DMS 273 (cell line): ENCODE results near the gene AP1S1.
A peak's percentile ranks its signal among the peaks of the same experiment; 100 is the strongest.
"Not testable (repeated sequence)": the region's sequence is repeated elsewhere in the genome, so short reads cannot be mapped to it uniquely, and the experiment has no call there.

Experiments
- DNase-seq: peaks from one replicate; lab custom pipeline; 2025; ENCODE audit not compliant: unreplicated experiment; lab: John Stamatoyannopoulos, UW

The AP1S1 gene

DNA sequence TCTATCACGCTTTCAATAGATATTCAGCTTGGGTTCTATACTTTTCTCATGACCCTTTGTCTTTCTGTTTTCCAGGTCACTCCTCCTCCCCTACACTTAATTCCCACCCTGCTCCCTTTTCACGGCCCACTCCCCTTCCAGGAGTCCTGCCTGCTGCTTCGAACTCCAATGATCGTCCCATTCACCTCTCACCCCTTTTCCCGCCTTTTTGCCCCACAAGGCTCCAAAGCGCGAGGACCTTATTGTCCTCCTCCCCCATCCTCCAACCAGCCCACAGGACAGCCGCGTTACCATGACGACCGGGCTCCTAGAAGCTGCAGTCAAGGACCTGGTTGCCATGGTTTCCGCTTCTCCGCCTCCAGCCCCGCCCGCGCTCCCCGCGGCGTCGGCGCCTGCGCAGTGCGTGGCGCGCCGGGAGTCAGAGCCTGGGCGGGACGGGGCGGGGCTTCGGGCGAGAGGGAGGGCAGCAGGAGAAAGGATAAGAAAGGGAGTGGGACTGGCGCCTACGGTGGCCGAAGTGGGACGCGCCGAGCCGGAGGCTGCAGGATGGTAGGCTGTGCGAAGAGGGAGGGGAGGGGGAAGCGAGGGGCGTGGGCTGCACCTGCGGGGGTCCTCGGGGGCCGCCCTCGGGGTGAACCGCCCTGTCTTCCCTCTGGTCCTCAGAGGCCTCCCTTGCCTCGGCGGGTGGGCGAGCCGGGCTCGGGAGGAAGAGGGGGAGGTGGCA is at the start of gene AP1S1:
AP1S1 (plus strand) TSS at position 508 of the 724 bp plus-strand sequence; CDS start at position 547, 39 bp downstream.
- peak; percentile 99 for DNase-seq

DNA sequence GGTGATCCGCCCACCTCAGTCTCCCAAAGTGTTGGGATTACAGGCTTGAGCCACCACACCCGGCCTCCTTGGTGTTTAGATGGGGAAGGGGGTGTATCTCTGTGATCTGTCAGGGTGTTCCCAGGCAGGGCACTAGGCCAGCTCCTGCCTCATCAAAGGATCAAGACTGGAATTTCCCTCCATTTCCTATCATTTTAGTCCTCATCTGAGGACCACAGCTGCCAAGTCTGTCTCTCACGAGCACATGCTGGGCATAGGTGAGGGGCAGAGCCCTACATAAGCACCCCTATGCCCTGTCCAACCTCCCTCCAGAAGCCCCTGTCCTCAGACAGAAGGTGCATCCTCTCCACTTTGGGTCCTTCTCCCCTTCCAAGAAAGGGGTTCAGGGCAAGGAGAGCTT is 49.5 kb upstream of the AP1S1 start:
- no peak for DNase-seq

DNA sequence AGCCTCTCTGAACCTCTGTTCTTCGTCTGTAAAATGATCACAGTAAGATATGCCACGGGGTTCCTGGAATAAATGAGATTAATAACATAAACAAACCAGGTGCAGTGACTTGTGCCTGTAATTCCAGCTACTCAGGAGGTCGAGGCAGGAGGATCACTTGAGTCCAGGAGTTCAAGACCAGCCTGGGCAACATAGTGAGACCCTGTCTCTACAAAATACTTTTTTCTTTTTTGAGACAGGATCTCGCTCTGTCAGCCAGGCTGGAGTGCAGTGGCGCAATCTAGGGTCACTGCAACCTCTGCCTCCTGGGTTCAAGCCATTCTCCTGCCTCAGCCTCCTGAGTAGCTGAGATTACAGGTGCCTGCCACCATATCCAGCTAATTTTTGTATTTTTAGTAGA is 49.0 kb upstream of the AP1S1 start:
- not testable (repeated sequence) for DNase-seq

DNA sequence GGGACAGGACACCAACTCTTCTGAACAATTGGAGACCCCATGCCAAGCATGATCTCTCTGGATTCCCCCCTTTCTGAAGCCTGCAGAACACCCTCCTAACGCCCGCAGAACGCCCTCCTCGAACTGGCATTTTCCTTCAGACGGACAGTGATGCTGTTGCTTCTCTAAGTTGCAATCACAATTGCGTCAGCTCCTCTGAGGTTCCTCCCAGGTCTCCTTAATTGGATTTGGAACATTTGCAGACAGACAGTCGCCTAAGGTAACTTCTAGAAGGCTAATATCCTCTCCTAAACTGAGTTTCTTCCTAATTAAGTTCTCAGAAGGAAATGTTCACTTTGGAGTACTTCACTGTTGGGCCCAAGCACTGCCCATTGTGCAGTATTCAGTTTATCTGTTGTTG is 47.9 kb upstream of the AP1S1 start:
- no peak for DNase-seq

DNA sequence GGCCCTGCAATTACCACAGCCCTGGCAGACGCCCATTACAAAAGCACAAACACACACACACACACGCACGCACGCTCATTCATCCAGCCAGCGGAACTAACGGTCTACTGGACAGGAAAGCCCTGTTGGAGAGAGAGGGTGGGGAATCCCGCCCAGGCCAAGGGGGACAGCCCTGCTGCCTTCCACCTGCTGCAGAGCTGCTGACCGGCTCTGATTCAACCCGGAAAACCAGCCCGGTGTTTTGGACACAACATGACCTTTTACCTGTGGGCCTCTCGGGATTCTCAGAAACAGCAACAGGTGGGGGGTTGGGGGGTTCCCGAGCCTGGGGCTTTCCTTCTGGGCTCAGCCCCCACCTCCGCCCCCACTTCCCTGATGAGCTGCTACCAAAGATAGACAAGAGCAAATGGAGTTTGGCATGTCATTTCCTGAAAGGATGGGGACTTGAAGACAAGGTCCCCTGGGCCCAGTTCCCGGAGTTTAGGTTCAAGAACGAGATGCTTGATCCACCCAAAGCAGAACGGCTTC is 45.9 kb upstream of the AP1S1 start:
- DNase-seq, result no peak

DNA sequence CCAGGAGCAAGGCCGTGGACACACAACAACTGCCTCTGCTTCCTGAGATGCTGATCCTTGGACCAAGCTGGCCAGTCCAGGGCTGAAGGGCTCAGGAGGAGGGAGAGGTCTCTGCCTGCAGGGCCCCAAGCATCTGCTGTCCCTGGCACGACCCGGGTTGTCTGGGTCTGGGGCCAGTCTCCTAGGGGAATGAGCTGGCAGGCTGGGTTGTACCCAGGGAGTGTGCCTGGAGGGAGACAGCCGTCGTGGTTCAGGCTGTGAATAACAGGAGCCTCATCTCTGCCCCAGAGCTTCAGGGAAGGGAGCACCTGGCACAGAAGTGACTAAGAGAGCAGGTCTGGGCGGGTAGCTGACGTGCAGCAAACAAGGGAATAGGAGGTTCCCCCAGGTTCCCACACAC is 45.3 kb upstream of the AP1S1 start:
- DNase-seq, result no peak

DNA sequence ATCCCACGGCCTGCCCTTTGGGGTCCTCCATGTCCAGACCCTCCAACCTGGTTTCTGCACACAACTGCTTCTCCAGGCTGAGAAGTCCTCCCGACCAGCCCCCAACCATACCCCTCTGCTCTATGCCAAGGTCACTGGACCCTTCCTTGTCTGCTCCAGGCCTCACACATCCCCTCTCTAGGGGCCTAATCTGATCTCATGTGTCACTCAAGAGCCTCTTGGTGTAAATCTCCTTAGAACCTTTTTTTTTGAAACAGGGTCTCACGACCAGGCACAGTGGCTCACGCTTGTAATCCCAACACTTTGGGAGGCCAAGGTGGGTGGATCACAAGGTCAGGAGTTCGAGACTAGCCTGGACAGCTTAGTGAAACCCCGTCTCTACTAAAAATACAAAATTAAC is 44.9 kb upstream of the AP1S1 start:
- no peak for DNase-seq

DNA sequence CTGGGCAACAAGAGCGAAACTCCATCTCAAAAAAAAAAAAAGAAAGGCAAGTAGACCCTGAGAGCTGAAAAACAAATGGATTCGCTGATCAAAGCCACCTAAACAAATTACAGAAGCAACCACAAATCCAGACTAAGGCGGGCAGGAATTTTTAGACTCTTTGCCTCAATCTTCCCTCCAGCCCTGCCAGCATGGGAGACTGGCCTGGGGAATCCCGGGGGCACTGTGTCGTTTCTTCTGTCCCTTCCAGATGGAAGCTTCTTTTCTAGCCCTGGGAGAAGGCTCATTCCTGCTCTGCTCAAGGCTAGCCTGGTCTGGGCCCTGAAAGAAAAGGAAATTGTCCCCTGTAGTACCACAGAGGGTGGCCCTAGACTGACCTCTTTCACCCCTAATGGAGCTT is 43.0 kb upstream of the AP1S1 start:
- no peak for DNase-seq

DNA sequence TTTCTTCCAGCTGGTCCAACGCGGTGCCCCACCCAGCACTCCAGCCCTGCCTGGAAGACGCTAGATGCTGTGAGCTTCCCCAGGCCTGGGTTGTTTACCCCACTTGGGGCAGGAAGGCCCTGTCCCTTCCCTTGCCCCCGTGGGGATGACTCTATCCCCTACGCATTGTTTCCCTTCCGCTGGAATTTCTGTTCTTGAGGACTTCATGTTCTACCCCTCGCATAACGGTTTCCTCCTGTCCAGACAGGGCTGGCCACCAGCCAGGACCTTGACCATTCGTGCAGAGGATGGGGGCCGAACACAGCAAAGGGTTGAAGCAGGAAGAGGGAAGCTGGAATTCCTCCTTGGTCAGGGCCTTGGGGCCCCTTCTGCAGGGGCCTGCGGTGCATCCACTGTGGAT is 42.0 kb upstream of the AP1S1 start:
- no peak for DNase-seq

DNA sequence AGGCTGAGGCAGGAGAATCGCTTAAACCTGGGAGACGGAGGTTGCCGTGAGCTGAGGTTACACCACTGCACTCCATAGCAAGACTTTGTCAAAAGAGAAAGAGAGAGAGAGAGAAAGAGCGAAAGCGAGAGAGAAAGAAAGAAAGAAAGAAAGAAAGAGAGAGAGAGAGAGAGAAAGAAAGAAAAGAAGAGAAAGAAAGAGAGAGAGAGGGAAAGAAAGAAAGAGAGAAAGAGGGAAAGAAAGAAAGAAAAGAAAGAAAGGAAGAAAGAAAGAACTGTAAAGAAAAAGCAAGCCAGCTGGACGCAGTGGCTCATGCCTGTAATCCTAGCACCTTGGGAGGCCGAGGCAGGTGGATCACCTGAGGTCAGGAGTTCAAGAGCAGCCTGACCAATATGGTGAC is 41.1 kb upstream of the AP1S1 start:
- not testable (repeated sequence) for DNase-seq

DNA sequence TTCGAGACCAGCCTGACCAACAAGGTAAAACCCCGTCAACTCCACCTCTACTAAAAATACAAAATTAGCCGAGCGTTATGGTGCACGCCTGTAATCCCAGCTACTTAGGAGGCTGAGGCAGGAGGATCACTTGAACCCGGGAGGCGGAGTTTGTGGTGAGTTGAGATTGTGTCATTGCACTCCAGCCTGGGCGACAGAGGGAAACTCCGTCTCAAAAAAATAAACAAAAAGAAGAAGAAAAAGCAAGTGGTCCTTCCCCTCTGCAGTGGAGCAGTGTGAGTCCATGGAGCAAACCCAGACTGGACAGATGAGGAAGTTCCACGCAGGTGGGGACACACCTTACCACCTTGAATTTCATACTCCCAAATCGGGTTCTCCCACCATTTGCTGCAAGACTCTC is 40.4 kb upstream of the AP1S1 start:
- DNase-seq, result no peak

DNA sequence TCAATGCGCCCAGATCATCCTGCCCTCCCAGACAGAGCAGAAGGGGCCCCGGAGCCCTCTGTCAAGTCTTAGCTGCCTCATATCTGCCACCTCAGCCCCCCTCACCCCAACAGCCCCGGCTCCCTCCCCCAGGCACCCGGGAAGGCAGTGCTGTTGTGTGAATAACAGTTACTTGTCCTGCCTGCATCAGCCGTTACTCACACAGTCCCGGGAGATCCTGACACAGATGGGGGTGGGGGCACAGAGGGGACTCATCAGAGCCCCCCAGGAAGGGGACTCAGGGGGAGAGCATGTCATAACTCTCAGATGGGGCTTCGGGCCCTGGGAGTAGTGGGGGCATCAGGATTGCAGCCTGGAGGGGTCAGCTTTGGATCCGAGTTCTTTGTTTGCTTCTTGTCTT is 39.8 kb upstream of the AP1S1 start:
- no peak for DNase-seq

DNA sequence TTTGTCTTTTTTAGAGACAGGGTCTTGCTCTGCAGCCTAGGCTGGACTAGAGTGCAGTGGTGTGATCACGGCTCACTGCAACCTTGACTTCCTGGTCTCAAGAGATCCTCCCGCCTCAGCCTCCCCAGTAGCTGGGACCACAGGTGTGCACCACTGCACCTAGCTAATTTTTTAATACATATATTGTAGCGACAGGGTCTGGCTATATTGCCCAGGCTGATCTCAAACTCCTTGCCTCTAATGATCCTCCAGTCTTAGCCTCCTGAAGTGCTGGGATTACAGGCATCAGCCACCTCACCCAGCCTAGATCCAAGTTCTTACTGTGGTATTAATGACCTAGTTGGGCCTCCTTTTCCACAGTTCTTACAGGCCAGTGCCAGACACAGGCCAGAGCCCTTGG is 39.1 kb upstream of the AP1S1 start:
- DNase-seq, result no peak

DNA sequence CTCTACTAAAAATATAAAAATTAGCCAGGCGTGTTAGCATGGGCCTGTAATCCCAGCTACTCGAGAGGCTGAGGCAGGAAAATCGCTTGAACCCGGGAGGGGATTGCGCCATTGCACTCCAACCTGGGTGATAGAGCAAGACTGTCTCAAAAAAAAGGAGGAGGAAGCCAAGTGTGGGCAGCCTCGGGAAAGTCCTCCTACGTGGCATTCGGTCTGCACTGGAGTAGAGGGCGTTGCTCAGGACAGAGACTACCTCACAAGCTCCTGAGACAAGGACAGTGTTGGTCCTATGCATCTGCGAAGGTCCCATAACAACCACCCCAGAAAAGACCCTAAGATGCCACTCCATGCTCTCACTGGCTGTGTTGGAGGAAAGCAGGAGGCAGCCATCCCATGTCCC is 37.4 kb upstream of the AP1S1 start:
- no peak for DNase-seq

DNA sequence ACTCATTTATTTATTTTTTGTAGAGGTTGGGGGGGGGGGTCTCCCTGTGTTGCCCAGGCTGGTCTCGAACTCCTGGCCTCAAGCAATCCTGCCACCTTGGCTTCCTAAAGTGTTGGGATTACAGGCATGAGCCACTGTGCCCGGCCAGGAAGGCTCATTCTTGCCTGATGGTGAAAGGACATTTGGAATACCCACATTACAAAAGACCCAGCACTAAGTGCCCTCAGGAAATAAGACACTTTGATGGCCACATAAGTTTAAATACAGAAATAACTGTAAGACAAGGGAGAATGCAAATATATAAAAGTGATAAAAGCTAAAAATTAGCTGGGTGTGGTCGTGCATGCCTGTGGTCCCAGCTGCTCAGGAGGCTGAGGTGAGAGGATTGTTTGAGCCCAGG is 35.4 kb upstream of the AP1S1 start:
- no peak for DNase-seq

DNA sequence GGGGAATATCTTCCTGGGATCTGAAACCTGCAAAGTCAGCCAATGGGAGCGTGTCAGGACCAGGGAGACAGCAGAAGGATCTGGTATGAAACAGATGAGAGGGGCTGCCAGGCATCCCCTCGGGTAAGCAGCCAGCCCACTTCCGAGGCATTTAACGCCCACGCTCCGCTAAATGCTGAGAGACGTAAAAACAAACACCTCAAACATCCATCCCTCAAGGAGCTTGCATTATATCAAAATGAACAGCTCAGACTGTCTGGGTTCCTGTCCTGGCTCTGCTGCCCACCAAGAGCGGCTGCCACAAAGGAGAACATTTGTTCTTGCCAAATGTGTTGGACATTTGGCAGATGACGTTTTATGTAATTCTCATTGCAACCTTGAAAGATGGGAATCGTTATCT is 34.4 kb upstream of the AP1S1 start:
- no peak for DNase-seq

DNA sequence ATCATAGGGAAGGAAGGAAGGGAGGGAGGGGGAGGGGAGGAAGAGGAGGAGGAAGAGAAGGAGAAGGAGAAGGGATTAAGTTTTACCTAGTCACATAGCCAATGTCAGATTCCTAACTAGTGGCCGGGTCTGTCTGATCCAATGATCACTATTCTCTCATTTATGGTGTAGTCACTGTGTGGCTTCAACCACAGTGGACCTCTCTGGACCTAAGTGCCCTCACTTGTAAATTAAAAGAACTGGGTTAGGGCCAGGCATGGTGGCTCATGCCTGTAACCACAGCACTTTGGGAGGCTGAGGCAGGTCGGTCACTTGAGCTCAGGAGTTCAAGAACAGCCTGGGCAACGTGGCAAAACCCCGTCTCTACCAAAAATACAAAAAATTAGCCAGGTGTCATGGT is 34.0 kb upstream of the AP1S1 start:
- no peak for DNase-seq

DNA sequence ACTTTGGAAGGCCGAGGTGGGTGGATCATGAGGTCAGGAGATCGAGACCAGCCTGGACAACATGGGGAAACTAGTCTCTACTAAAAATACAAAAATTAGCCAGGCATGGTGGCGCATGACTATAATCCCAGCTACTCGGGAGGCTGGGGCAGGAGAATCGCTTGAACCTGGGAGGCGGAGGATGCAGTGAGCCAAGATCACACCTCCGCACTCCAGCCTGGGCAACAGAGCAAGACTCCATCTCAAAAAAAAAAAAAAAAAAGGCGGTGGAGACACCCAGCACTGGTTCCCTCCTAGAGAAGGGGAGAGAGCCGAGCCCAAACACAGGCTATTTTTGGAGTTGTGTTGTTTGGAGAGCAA is 32.7 kb upstream of the AP1S1 start:
- DNase-seq, result not testable (repeated sequence)

DNA sequence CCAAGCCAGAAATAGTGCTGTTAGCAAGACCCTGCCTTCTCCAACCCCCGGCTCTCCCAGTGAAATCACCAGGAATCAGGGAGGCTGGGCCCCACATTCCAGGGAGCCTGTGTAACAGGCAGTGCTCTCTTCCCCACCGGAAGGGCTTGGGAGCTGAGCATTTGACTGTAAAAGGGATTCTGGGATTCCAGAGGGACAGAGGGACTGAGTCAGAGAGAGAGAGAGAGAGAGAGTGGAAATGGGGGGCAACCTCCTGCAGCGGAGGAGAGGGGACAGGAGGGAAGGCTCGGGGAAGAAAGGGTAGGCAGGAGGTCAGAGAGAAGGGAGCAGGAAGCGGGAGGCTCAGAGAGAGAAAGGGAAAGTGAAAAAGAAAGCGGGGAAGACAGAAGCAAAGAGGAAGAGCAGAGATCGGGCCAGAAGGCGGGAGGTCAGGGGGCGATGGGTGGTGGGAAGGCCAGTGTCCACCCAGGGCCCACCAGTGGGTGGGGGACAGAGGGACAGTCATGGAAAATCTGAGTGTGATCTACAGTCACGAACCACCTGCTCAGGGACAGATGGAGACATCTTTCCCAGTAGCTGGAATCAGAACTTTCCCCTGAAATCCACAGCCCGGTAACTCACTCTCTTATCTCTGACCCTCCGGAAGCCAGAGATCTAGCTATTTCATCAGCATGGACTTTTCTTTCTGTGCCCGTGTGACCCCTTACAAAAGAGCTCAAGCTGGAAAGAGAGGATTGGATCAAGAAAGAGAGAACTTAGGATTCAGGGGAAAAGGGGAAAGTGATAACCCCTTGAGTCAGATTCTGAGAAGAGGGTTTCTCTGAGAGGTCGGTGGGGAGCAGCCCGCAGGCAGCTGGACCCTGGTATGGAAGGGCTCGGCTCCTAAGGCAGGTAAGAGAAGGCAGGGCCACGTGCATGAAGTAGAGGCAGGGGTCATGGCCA is 32.0 kb upstream of the AP1S1 start:
- no peak for DNase-seq

DNA sequence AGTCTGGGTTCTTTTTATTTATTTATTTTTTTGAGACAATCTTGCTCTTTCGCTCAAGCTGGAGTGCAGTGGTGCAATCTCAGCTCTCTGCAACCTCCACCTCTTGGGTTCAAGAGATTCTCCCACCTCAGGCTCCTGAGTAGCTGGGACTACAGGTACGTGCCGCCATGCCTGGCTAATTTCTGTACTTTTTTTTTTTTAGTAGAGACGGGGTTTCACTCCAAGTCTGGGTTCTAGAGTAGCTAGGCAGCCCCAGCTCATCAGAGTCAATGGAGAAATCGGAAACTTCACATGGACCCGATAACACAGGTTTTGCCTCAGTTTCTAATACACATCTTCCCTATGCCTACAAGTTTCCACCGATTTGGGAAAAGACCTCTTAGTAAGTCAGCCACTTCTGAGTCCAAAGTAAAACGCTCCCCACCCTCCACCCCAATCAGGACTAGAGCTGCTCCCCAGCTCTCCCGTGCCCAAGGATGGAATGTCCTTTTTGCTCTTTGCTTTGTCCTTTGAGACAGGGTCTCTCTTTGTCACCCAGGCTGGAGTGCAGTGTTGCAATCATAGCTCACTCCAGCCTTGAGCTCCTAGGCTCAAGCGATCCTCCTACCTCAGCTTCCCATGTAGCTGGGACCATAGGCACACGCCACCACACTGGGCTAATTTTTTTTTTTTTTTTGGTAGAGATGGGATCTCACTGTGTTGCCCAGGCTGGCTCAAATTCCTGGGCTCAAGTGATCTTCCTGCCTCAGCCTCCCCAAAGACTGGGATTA is 31.2 kb upstream of the AP1S1 start:
- DNase-seq, result no peak

DNA sequence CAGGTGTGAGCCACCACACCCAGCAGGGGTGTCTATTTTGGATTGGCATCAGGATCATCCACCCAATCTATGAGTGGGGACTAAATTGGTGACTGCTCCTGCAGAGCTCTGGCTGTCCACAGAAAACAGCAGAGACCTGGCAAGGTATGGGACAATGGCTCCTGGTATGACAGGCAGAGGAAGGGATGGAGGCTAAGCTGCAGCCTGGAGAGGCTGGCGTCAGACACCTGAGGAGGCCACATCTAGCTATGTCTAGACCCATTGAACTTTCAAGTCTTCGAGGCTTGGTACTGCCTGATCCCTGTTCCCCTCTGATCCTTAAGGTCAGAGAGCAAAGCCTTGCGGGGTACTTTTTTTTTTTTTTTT is 30.6 kb upstream of the AP1S1 start:
- no peak for DNase-seq
